Kidney (tissue), 14 donors: ENCODE results near the gene VTCN1. TPM values are rescaled to one million over a fixed set of nuclear protein-coding genes. Genes with fewer than 3 reads are reported as not detected.

ENCODE experiments used
- DNase-seq, 5 donors: peaks; one replicate each; pipeline ENCODE4 v3.0.0-alpha.2; 2013 to 2020
- FAIRE-seq: peaks from 2 replicates; lab custom pipeline; 2012; peaks lifted over from hg19 to GRCh38; lab: Jason Lieb, UNC
- H3K27ac ChIP-seq, 2 donors: one replicate each; pipeline ENCODE4 v1.7.0; 2013; ENCODE audit warnings: low read depth in 2 of 2, low read length in 2 of 2, inconsistent platforms in 1 of 2
- H3K27me3 ChIP-seq: one replicate; pipeline ENCODE4 v1.7.1; 2013; ENCODE audit warnings: low read length, inconsistent platforms; ENCODE audit not compliant: control insufficient read depth, insufficient read depth
- H3K36me3 ChIP-seq, 3 donors: one replicate each; pipeline versions ENCODE4 v1.7.0 to v1.7.1; 2013; ENCODE audit warnings: low read length in 3 of 3, control low read depth in 1 of 3, inconsistent platforms in 1 of 3; ENCODE audit not compliant: insufficient read depth in 3 of 3, control insufficient read depth in 2 of 3
- H3K4me1 ChIP-seq, 3 donors: one replicate each; pipeline versions ENCODE4 v1.7.0 to v1.7.1; 2013; ENCODE audit warnings: low read length in 3 of 3, inconsistent platforms in 1 of 3, low read depth in 1 of 3; ENCODE audit not compliant: control insufficient read depth in 2 of 3, insufficient read depth in 2 of 3
- H3K4me3 ChIP-seq, 3 donors: one replicate each; pipeline versions ENCODE4 v1.7.0 to v1.8.1; 2013; ENCODE audit warnings: low read length in 3 of 3, control low read depth in 1 of 3, inconsistent platforms in 1 of 3
- H3K9ac ChIP-seq, 3 donors: one replicate each; pipeline versions ENCODE4 v1.7.0 to v1.7.1; 2013; ENCODE audit warnings: low read length in 3 of 3, control low read depth in 1 of 3, inconsistent platforms in 1 of 3
- H3K9me3 ChIP-seq, 3 donors: one replicate each; pipeline versions ENCODE4 v1.7.0 to v1.7.1; 2013; ENCODE audit warnings: low read length in 3 of 3, control low read depth in 1 of 3, inconsistent platforms in 1 of 3; ENCODE audit not compliant: control insufficient read depth in 2 of 3, insufficient read depth in 1 of 3
- intact Hi-C: fragments of 100-400 bp; cut with DNase I; formaldehyde crosslinking; loops from one replicate; pipeline ENCODE4 v1.11.1; 2022
- microRNA-seq: library from miRNA; unstranded; fragments of <30 nt; microRNA quantifications from one replicate; pipeline ENCODE4 v1.2.0, GENCODE V29; 2020
- polyA plus RNA-seq: library from polyadenylated mRNA; stranded (reverse); fragments of 350-450 nt; fragmentation: Illumina TruSeq; extraction: RNeasy Lipid Tissue Mini Kit (QIAGEN cat#74804); gene quantifications from one replicate; pipeline ENCODE4 v1.2.3, GENCODE V29; 2014; ENCODE audit warnings: low read depth, low replicate concordance; ENCODE audit not compliant: insufficient read depth
- total RNA-seq: library from RNA; stranded (reverse); fragmentation: NEBNext Ultra II Directional; extraction: Animal tissue kit (Norgen Biotek cat#: 25700); gene quantifications from one replicate; pipeline ENCODE4 v1.2.1, GENCODE V29; 2021
- TF ChIP-seq, protein P1 (sequence below): IDR thresholded peaks from 3 replicates; pipeline ENCODE4 v1.5.1; 2012; ENCODE audit warnings: mild to moderate bottlenecking, moderate library complexity, borderline replicate concordance; ENCODE audit not compliant: insufficient read depth; ENCODE audit errors: extremely low read depth
- donor health status: control.
- donor health status: control.
- donor health status: control.
- donor health status: control.
- donor health status: control.
- donor health status: DM: yes; HTN: yes; CAD: no.
- donor health status: Normal renal cell carcinoma (clear cell type).

VTCN1 gene
- total and polyA plus RNA-seq, 2 donors from 2014 or later = 26.5 to 32.6 TPM

- intact Hi-C loops = no loop called here
- Histone ChIP-seq H3K9ac (no peak overlapping the region), H3K27ac (no peak overlapping the region), H3K27me3 (no peaks in the 10 kb centered on the region), H3K9me3 (no peaks in the 10 kb centered on the region), H3K4me1 (peaks cover 0 to 3% (median 0%) of the 10 kb centered on the region in 3 donors), H3K36me3 (peaks cover 0 to 7% (median 0%) of the 10 kb centered on the region in 3 donors), H3K4me3 (no peak overlapping the region)
- TF ChIP-seq, protein P1, sequence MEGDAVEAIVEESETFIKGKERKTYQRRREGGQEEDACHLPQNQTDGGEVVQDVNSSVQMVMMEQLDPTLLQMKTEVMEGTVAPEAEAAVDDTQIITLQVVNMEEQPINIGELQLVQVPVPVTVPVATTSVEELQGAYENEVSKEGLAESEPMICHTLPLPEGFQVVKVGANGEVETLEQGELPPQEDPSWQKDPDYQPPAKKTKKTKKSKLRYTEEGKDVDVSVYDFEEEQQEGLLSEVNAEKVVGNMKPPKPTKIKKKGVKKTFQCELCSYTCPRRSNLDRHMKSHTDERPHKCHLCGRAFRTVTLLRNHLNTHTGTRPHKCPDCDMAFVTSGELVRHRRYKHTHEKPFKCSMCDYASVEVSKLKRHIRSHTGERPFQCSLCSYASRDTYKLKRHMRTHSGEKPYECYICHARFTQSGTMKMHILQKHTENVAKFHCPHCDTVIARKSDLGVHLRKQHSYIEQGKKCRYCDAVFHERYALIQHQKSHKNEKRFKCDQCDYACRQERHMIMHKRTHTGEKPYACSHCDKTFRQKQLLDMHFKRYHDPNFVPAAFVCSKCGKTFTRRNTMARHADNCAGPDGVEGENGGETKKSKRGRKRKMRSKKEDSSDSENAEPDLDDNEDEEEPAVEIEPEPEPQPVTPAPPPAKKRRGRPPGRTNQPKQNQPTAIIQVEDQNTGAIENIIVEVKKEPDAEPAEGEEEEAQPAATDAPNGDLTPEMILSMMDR = no peak
- FAIRE-seq = no peak
- DNase-seq = no peak
These were observed 113.7 kb downstream of the VTCN1 start for GRCh38 chr1:117096951-117097408.

DNA sequence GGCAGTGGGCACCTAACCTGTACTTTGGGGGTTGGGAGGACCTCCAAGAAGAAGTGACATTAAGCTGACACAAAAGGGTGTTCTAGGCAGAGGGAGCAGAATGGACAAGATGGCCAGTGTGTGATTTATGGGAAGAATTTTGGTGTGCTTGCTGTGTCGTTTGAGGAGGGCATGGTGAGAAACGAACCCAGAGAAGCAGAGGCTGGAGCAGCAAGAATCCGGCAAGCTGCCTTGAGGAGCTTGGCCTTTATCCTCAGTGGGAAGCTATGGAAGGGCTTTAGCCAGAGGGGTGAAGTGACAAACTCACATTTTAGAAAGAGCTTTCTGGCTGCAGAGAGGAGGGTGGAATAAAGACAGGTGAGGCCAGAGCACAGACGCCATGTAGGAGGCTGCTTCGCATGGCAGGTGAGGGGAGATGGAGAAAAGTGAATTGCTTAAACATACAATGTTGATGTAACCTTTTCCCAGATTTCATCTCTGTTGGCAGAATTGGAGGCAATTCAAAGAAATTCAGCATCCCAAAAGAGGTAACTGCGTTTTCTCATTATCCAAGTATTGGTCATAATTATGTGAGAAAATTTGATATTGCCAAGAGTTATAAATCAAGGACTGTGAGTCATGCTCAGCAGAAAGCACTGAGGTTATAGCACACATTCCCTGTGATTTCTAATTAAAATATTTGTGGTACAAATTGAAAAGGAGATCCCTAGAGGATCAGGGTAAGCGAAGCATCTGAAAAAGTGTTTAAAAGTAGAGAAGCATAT, 115.7 kb downstream of the VTCN1 start:
- Histone ChIP-seq H3K4me1 (peaks cover 0 to 3% (median 0%) of the 10 kb centered on the region in 3 donors), H3K9ac (no peak overlapping the region), H3K27me3 (no peaks in the 10 kb centered on the region), H3K27ac (no peak overlapping the region), H3K4me3 (no peak overlapping the region), H3K9me3 (no peaks in the 10 kb centered on the region), H3K36me3 (peaks cover 0 to 7% (median 2%) of the 10 kb centered on the region in 3 donors)
- FAIRE-seq (no peak), DNase-seq (no peak)
- TF ChIP-seq, protein P1 = no peak
- intact Hi-C loops = no loop called here

GRCh38 chr1:117093870-117094621, 116.7 kb downstream of the VTCN1 start:
- H3K4me1 ChIP-seq = peaks cover 0 to 3% (median 0%) of the 10 kb centered on the region in 3 donors
- H3K27me3 ChIP-seq = no peaks in the 10 kb centered on the region
- H3K27ac ChIP-seq = no peak overlapping the region
- intact Hi-C loops = no loop called here
- no peak overlapping the region for H3K4me3 ChIP-seq
- TF ChIP-seq, protein P1 = no peak
- H3K9me3 ChIP-seq = no peaks in the 10 kb centered on the region
- DNase-seq (peak in 4 of 5 donors; percentile 65 to 91 (median 82)), FAIRE-seq (no peak)
- no peak overlapping the region for H3K9ac ChIP-seq
- H3K36me3 ChIP-seq = peaks cover 0 to 7% (median 2%) of the 10 kb centered on the region in 3 donors

Small RNA genes lying within 50 kb of the gene (microRNA-seq; reads per million reads assigned to microRNA genes)
- gene MIR942 = 7.1 reads per million, percentile 14 among the genes with 10 or more reads in this experiment

Other genes with a start within 250 kb of the VTCN1 start
- gene CD101, start 209.2 kb downstream of the VTCN1 start, total RNA-seq = 1.3 TPM
- gene CD101, start 209.2 kb downstream of the VTCN1 start, polyA plus RNA-seq = 0.22 TPM
- 19.0 TPM for gene TTF2, start 150.6 kb downstream of the VTCN1 start, total RNA-seq
- 4.1 TPM for gene TTF2, start 150.6 kb downstream of the VTCN1 start, polyA plus RNA-seq
- 4.8 TPM for gene TRIM45, start 89.2 kb downstream of the VTCN1 start, total RNA-seq
- 4.5 TPM for gene TRIM45, start 89.2 kb downstream of the VTCN1 start, polyA plus RNA-seq
- 54.4 TPM for gene MAN1A2, start 156.5 kb upstream of the VTCN1 start, total RNA-seq
- 8.0 TPM for gene MAN1A2, start 156.5 kb upstream of the VTCN1 start, polyA plus RNA-seq